Cardiac fibroblast (primary cell): ENCODE data around the gene OSBPL1A.
A peak's percentile ranks its signal among the peaks of the same experiment; 100 is the strongest.
"Not testable (repeated sequence)": the region's sequence is repeated elsewhere in the genome, so short reads cannot be mapped to it uniquely, and the experiment has no call there.

Experiments
- DNase-seq, 2 donors: peaks; one replicate each; pipeline versions ENCODE4 v3.0.0 to v3.0.0-alpha.2; 2010; ENCODE audit warnings: low read depth in 2 of 2
- H3K4me3 ChIP-seq, 2 donors: replicated peaks in 1 of 2; 1 replicate in 1 of 2; 2 replicates in 1 of 2; pipeline ENCODE4 v1.5.1; 2011; ENCODE audit warnings: low read depth in 2 of 2, low read length in 2 of 2, mild to moderate bottlenecking in 2 of 2, moderate library complexity in 1 of 2
- TF ChIP-seq, protein P1 (sequence below): IDR thresholded peaks from one replicate; pipeline ENCODE4 v1.5.1; 2011; ENCODE audit warnings: low read depth, mild to moderate bottlenecking, low read length, inconsistent platforms

Gene OSBPL1A

DNA sequence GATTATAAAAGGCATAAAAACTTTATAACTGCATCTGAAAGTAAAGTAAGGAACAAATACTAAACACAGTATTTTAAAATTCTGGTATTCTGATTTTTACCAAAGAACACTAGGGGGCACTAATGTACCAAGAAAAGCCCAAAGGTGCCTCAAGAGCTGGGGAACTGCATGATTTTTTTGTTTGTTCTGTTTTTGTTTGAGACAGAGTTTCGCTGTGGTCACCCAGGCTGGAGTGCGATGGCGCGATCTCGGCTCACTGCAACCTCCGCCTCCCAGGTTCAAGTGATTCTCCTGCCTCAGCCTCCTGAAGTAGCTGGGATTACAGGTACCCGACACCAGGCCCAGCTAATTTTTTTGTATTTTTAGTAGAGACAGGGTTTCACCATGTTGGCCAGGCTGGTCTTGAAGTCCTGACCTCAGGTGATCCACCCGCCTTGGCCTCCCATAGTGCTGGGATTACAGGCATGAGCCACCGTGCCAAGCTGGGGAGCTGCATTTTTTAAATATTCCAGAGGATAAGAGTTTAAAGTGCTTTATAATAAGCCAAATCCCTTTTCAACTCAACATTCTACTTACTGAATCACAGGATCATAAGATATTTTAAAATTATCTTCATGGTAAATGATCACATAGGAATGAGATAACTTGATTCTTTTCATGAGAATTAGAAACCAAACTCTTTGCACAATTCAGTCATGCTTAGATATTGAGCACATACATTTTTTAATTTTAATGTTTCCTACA lies 37.7 kb downstream of the OSBPL1A start:
- peak; percentile 73 to 75 for DNase-seq
- H3K4me3 ChIP-seq = not testable (repeated sequence)
- TF ChIP-seq, protein P1, sequence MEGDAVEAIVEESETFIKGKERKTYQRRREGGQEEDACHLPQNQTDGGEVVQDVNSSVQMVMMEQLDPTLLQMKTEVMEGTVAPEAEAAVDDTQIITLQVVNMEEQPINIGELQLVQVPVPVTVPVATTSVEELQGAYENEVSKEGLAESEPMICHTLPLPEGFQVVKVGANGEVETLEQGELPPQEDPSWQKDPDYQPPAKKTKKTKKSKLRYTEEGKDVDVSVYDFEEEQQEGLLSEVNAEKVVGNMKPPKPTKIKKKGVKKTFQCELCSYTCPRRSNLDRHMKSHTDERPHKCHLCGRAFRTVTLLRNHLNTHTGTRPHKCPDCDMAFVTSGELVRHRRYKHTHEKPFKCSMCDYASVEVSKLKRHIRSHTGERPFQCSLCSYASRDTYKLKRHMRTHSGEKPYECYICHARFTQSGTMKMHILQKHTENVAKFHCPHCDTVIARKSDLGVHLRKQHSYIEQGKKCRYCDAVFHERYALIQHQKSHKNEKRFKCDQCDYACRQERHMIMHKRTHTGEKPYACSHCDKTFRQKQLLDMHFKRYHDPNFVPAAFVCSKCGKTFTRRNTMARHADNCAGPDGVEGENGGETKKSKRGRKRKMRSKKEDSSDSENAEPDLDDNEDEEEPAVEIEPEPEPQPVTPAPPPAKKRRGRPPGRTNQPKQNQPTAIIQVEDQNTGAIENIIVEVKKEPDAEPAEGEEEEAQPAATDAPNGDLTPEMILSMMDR = peak; percentile 45

DNA sequence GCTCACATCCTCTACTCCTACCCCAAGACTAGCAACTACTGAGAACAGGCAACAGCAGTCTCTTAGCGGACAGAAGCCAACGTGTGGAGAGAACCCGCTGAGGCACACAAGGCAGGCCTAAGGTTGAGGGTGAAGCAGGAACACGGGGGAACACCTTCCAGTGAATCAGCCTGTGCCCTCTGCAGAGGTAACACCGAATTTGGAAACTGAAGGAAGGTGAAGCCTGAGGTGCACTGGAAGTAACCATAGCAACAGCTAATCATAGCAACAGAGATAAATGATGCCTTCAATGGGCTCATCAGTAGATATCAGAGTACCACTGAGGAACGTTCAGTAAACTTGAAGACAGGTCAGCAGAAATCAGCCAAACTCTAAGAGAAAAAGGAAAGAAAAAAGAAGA lies 43.3 kb downstream of the OSBPL1A start:
- TF ChIP-seq, protein P1 = no peak
- DNase-seq = no peak

DNA sequence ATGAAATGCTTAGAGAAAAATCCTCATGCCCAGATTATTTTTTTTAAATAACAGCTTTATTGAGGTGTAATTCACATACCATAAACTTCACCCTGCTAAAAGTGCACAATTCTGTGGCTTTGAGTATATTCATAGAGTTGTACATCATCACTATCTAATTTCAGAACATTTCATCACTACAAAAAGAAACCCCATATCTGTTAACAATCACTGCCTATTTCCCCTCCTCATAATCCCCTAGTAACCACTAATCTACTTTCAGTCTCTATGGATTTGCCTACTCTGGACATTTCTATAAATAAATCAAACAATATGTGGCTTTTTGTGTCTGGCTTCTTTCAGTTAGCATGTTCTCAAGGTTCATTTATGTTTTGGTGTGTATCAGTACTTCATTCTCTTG lies 51.4 kb downstream of the OSBPL1A start:
- H3K4me3 ChIP-seq = no peak overlapping the region
- TF ChIP-seq, protein P1 = no peak
- no peak for DNase-seq

More for the DNA sequence above, 43.3 kb downstream of the OSBPL1A start:
- H3K4me3 ChIP-seq = no peak overlapping the region

DNA sequence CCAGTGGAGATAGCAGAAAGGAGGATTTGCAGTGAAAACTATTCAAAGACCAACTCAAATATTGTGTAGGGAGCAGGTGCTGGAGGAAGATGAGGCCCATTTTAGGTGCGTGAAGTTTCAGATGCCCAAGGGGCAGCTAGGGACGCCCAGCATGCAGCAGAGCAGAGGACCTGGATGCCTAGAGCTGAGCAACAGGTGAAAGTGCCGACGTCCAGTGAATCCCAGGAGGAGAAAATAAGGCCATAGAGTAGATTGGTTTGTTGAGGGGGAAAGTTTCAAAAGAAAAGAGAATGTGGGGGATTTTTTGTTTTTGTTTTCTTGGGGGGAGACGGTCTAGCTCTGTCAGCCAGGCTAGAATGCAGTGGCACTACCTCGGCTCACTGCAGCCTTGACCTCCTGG lies 53.1 kb downstream of the OSBPL1A start:
- TF ChIP-seq, protein P1 = no peak
- no peak for DNase-seq

DNA sequence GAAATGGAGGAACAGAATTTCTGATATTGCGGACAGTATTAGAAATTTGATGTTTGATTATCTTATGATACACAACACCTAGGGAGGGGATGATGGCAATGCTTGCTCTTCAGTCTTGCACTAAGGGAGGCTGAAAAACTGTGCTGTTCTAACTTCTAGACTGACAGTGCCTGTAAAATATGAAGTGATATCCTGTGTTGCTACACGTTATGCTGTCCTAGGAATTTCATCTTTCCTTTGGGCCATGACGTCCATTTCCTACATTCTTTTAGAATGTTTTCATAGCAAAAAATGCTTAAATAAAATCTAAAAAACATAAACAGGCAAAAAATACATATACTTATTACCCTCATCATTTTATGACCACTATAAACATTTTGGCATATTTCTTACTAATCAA lies 55.3 kb downstream of the OSBPL1A start:
- H3K4me3 ChIP-seq = no peak overlapping the region
- peak; percentile 47 to 70 for DNase-seq
- TF ChIP-seq, protein P1 = no peak

More for the DNA sequence above, 53.1 kb downstream of the OSBPL1A start:
- H3K4me3 ChIP-seq = no peak overlapping the region

DNA sequence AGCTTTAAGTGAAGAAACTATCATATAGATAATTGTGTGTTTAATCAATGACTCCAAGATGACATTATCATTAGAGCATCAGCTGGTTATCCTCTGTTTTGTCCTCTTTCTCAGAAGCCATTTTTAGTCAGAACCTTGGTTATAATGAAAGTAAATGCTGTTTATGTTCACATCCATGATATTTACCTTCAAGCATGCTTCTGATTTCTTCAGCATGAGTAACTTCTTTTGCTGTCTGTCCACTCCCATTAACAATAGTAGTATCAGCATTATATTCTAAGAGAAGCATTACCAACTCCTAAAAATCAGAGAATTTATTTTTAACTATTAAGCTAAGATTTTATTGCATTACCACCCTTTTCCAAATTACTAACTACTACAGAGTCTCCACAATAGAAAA lies 56.3 kb downstream of the OSBPL1A start:
- TF ChIP-seq, protein P1 = no peak
- no peak overlapping the region for H3K4me3 ChIP-seq
- DNase-seq = peak in 1 of 2 donors; percentile 36
